LNCaP clone FGC (cell line): ENCODE data around the gene SLC38A9.

Source experiments
- DNase-seq: peaks from one replicate; pipeline ENCODE4 v3.0.0-alpha.2; 2011; ENCODE audit warnings: low read depth
- H3K4me3 ChIP-seq: 2 replicates; pipeline ENCODE4 v1.5.1; 2011; ENCODE audit warnings: mild to moderate bottlenecking, low read depth, low read length, control low read depth
- TF ChIP-seq, protein P1 (sequence below): IDR thresholded peaks from 2 replicates; pipeline ENCODE4 v1.5.1; 2012; ENCODE audit warnings: mild to moderate bottlenecking; ENCODE audit not compliant: control insufficient read depth, insufficient read depth; ENCODE audit errors: extremely low read depth

SLC38A9 gene

DNA sequence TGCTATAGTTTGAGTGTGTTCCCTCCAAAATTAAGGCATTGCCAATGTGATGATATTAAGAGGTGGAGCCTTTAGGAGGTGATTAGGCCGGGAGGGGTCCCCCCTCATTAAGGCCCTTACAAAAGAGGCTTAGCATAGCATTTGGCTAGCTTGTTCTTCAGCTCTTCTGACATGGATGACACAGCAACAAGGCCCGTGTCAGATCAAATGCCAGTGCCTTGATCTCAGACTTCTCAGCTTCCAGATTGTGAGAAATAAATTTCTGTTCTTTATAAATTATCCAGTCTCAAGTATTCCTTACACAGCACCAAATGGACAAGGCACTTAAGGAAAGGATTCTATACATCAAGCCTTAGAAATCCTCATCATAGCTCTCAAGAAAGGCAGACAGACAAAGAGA lies 31.8 kb downstream of the SLC38A9 start:
- H3K4me3 ChIP-seq: no peak overlapping the region
- TF ChIP-seq, protein P1, sequence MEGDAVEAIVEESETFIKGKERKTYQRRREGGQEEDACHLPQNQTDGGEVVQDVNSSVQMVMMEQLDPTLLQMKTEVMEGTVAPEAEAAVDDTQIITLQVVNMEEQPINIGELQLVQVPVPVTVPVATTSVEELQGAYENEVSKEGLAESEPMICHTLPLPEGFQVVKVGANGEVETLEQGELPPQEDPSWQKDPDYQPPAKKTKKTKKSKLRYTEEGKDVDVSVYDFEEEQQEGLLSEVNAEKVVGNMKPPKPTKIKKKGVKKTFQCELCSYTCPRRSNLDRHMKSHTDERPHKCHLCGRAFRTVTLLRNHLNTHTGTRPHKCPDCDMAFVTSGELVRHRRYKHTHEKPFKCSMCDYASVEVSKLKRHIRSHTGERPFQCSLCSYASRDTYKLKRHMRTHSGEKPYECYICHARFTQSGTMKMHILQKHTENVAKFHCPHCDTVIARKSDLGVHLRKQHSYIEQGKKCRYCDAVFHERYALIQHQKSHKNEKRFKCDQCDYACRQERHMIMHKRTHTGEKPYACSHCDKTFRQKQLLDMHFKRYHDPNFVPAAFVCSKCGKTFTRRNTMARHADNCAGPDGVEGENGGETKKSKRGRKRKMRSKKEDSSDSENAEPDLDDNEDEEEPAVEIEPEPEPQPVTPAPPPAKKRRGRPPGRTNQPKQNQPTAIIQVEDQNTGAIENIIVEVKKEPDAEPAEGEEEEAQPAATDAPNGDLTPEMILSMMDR: no peak
- no peak for DNase-seq

DNA sequence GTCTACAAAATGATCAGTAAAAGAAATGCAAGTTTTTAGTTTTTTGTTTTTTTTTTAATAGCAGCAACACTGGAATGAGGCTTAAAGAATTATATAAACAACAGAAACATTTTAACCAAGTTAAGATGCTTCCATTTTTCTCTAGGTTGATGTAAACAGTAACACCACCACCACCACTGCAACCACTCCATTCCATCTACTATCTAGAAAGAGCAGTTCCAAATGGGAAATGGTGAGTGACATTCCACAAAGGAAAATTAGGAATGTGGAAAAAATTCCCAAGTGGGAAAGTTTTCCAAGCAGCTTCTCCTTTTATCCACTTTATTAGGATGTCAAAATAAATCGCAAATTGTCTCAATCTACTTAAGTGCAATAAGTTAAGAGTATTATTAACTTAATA lies 32.6 kb downstream of the SLC38A9 start:
- DNase-seq: no peak
- TF ChIP-seq, protein P1: no peak
- no peak overlapping the region for H3K4me3 ChIP-seq

DNA sequence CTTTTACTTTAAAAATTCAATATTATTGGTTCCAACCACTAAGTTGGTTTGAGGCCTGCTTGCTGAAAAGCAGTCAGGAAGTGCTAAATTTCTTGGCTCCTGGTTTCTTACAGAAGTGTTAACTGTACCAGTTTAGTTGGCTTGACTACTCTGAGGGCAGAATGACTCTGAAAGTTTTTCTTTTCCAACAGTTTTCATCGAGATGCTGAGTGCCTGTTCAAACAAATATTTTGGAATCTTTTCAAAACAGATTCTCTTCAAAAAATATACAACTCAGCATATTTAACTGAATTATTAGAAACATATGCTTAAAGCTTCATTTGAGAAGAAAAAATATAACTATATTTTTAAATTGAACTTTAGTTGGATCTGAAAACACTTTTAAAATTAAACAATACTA lies 37.0 kb downstream of the SLC38A9 start:
- H3K4me3 ChIP-seq: no peak overlapping the region
- no peak for DNase-seq
- TF ChIP-seq, protein P1: no peak

DNA sequence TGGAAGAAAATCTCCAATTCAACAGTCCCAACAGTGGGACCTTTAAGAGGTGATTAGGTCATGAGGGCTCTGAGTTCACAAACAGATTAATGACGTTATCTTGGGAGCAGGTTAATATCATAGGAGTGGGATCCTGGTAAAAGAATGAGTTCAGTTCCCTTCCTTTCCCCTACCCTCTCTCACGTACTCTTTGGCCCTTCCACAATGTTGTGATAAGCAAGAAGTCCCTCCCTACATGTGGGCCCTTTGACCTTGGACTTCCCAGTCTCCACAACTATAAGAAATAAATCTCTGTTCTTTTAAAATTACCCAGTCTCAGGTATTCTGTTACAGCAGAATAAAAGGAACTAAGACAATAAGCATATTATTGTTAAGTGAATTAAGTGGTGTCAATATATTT lies 37.8 kb downstream of the SLC38A9 start:
- DNase-seq: no peak
- no peak overlapping the region for H3K4me3 ChIP-seq
- TF ChIP-seq, protein P1: no peak

DNA sequence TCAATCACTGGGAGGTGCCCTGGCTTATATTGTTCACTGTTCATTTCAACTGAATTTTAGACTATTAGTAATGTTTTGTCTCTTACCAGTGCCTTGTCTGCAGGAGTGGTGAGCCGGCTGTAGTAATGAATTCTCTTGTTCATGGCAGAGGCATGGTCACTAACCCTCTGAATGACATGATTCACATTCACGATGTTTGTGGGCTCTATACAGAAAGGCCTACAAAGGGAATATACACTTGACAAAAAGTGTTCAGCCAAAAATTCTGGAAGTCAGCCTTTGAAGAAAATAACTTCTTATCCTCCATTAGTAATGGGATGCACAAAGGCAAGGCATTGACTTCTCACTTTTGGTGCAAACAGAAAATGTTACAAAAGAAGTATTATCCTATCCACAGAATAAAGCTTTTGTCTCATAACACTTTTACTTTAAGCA lies 39.6 kb downstream of the SLC38A9 start:
- DNase-seq: no peak
- TF ChIP-seq, protein P1: no peak
- no peak overlapping the region for H3K4me3 ChIP-seq

DNA sequence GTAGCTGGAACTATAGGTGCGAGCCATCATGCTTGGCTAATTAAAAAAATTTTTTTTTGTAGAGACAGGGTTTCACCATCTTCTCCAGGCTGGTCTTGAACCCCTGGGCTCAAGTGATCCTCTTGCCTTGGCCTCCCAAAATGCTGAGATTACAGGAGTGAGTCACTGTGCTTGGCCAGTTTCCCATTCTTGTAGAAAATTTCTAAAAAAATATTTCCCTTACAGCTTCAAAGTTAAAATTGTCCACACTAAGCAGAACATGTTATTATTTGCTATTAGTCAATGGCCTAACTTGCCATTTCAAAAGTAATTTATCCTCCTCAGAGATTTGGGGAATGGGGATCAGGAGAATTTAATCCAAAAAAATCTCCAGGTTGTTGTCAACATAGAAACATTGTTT lies 40.1 kb downstream of the SLC38A9 start:
- TF ChIP-seq, protein P1: no peak

DNA sequence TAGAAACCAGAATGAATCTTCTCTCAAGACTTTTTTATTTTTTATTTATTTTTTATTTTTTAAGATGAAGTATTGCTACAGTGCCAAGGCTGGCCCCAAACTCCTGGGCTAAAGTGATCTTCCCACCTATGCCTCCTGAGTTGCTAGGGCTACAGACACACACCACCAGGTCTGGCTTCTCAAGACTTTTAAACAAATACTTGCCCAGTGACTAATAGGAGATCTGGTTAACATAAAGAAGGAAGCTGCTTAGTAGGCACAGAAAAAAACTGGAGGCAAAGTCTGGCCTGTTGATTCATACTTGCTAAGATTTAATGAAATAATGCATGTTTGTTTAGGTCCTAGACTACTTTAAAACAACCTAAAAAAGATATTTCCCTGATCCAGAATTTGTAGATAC lies 43.8 kb downstream of the SLC38A9 start:
- no peak overlapping the region for H3K4me3 ChIP-seq
- TF ChIP-seq, protein P1: no peak
- DNase-seq: no peak

More for the DNA sequence above, 40.1 kb downstream of the SLC38A9 start:
- no peak for DNase-seq
- no peak overlapping the region for H3K4me3 ChIP-seq
